Fibroblast of gingiva (primary cell): ENCODE measurements around the gene SLC3A2.
"Not testable (repeated sequence)": the region's sequence is repeated elsewhere in the genome, so short reads cannot be mapped to it uniquely, and the experiment has no call there.

Source experiments
- DNase-seq: peaks from one replicate; pipeline ENCODE4 v3.0.0-alpha.2; 2011; ENCODE audit warnings: low read depth

Gene SLC3A2

DNA sequence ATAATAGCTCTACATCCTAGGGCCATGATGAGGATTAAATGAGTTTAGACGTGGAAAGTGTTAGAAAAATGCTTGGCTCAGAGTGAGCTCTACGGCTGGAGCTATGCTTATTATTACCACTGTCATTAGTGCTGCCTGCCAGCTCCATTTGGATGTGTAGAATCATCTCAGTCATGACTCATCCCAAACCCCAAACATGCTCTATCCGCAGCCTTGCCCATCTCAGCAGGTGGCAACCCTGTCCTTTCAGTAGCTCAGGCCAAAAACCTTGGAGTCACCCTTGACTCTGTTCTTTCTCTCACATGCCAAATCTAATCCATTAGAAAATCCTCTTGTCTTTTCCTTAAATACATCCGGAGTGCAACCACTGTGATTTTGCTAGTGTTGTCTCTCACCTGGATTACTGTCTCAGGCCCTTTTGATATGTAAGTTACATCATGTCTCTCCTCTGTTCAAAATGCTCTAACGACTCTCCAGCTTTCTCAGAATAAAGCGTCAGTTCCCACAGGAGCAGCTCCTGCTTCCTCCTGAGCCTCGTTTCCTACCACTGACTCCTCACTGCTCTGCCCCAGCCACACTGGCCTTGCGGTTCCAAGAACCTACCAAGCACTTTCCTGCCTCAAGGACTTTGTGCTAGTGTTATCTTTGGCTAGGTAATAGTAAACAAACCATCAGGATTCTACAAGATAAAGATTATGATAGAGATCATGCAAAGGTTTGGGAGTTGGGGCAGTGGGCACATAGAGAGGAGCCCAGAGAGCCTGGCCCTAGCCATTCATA lies 51.0 kb downstream of the SLC3A2 start:
- no peak for DNase-seq

DNA sequence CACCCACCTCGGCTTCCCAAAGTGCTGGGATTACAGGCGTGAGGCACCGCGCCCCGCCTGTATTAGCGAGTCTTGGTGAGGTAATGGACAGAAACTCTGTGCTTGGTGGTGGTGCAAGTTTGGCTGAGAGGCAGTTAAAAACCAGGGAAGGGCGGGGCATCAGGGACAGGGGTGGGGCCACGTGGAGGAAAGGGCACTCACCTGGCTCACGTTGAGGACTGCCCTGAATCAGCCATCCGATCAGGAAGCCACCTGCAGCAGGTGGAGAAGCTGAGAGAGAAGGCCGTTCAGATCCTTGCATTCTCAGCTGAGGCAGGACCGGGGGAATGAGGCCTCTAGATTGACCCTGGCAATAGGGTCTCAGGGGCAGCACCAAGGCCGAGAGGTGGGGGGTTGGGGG lies 52.6 kb downstream of the SLC3A2 start:
- DNase-seq = no peak

DNA sequence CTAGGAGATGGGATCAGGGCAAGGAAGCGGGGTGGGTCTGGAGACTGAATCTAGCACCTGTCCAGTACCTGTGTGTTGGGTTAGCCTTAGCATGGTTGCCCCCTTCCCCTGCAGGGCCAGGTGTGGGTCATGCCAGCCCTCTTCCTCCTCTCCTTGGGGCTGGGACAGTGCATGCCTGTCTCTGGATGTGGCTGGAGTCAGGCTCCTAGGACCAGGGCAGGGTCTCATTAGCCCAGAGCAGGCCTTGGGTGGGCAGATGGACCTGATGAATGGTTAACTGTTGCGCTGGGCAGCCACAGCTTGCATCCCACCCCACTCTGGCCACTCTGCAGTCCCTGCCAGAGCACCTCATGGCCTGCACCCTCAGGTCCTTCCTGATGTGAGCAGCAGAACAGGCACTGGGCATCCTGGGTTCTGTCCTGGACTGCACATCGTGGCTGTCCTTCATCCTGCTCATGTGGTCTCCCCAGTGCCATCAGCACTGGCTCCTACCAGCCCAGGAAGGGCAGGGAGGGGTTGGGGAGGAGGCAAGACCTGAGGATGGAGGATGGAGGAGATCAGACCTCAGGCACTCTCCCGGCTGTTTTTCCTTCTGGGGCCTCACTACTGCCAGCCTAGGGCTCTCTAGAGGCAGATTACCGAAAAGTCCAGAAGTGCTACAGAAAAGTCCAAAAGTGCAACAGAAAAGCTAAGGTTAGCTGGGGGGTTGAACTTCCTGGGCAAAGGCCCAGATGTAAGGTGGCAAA lies 53.2 kb downstream of the SLC3A2 start:
- no peak for DNase-seq

DNA sequence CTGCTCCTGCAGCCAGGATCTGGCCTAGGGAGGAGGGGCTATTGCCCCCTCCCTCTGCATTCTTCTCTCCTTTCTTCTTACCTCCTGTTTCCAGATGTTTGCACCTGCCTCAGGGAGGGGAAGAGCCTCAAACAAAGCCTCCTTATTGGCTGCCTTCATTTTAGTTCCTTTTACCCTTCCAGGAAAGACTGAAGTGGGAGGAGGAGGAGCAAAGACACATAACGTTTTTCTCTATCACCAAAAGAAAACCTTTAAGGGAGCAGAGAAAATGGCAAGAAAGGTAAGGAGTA lies 53.7 kb downstream of the SLC3A2 start:
- no peak for DNase-seq

DNA sequence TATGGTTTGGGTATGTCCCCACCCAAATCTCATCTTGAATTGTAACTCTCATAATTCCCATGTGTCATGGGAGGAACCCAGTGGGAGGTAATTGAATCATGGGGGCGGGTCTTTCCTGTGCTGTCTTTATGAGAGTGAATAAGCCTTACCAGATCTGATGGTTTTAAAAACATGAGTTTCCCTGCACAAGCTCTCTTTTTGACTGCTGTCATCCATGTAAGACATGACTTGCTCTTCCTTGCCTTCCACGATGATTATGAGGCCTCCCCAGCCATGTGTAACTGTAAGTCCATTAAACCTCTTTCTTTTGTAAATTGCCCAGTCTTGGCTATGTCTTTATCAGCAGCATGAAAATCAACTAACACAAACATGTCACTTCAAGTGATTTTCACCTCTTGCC lies 56.8 kb downstream of the SLC3A2 start:
- DNase-seq = not testable (repeated sequence)
